CD14-positive monocyte (primary cell): ENCODE measurements around the gene DIABLO. TPM values are rescaled to one million over a fixed set of nuclear protein-coding genes. Genes with fewer than 3 reads are reported as not detected.

ENCODE experiments used
- DNase-seq, 3 donors: peaks; one replicate each; pipeline ENCODE4 v3.0.0-alpha.2; 2011 to 2022
- H2AFZ ChIP-seq: 2 replicates; pipeline ENCODE4 v1.6.0; 2012; ENCODE audit warnings: mild to moderate bottlenecking, low read depth, low read length, inconsistent platforms; ENCODE audit not compliant: insufficient read depth, poor library complexity, severe bottlenecking
- H3K27ac ChIP-seq, 2 donors: 1 replicate in 1 of 2; 2 replicates in 1 of 2; pipeline ENCODE4 v1.5.1; 2012 to 2013; ENCODE audit warnings: low read length in 2 of 2, control low read depth in 1 of 2, inconsistent platforms in 1 of 2, low read depth in 1 of 2, mild to moderate bottlenecking in 1 of 2
- H3K27me3 ChIP-seq, 2 donors: one replicate each; pipeline versions ENCODE4 v1.6.0 to v1.6.1; 2011 to 2013; ENCODE audit warnings: low read length in 2 of 2; ENCODE audit not compliant: control insufficient read depth in 2 of 2, insufficient read depth in 2 of 2
- H3K36me3 ChIP-seq, 2 donors: replicated peaks in 1 of 2; 1 replicate in 1 of 2; 2 replicates in 1 of 2; pipeline versions ENCODE4 v1.5.1 to v1.6.1; 2012 to 2013; ENCODE audit warnings: low read length in 2 of 2, control low read depth in 1 of 2, inconsistent platforms in 1 of 2, mild to moderate bottlenecking in 1 of 2; ENCODE audit not compliant: insufficient read depth in 2 of 2, control insufficient read depth in 1 of 2
- H3K4me1 ChIP-seq, 2 donors: 1 replicate in 1 of 2; 2 replicates in 1 of 2; pipeline versions ENCODE4 v1.5.1 to v1.6.1; 2012 to 2013; ENCODE audit warnings: low read length in 2 of 2, control low read depth in 1 of 2, inconsistent platforms in 1 of 2, mild to moderate bottlenecking in 1 of 2, moderate library complexity in 1 of 2; ENCODE audit not compliant: insufficient read depth in 2 of 2, control insufficient read depth in 1 of 2
- H3K4me2 ChIP-seq: replicated peaks from 2 replicates; pipeline ENCODE3; 2012; ENCODE audit warnings: low read length, moderate library complexity, mild to moderate bottlenecking; ENCODE audit not compliant: poor library complexity, severe bottlenecking; ENCODE audit errors: extremely low read depth
- H3K4me3 ChIP-seq, 3 experiments: fragments of 200-600 bp in 1 of 3; sonication (generic) in 1 of 3; replicated peaks in 1 of 3; 1 replicate in 2 of 3; 2 replicates in 1 of 3; pipeline ENCODE4 v1.5.1; 2011 to 2013; ENCODE audit warnings: low read length in 3 of 3, mild to moderate bottlenecking in 3 of 3, control low read depth in 2 of 3, low read depth in 2 of 3, inconsistent platforms in 1 of 3, moderate library complexity in 1 of 3
- H3K79me2 ChIP-seq: 2 replicates; pipeline ENCODE4 v1.6.0; 2012; ENCODE audit warnings: mild to moderate bottlenecking, control low read depth, inconsistent platforms, low read length, moderate library complexity; ENCODE audit not compliant: insufficient read depth
- H3K9ac ChIP-seq: 2 replicates; pipeline ENCODE4 v1.6.0; 2017; ENCODE audit warnings: low read length, mild to moderate bottlenecking; ENCODE audit not compliant: insufficient read depth, poor library complexity, severe bottlenecking
- H3K9me3 ChIP-seq, 2 donors: replicated peaks in 1 of 2; 1 replicate in 1 of 2; 2 replicates in 1 of 2; pipeline versions ENCODE4 v1.5.1 to v1.6.1; 2012 to 2013; ENCODE audit warnings: low read length in 2 of 2, control low read depth in 1 of 2; ENCODE audit not compliant: control insufficient read depth in 1 of 2, insufficient read depth in 1 of 2
- H4K20me1 ChIP-seq: 2 replicates; pipeline ENCODE4 v1.6.0; 2012; ENCODE audit warnings: mild to moderate bottlenecking, low read length, control low read depth, moderate library complexity; ENCODE audit not compliant: insufficient read depth
- H3K27ac Mint-ChIP-seq, 7 donors: one replicate each; pipeline ENCODE4 v1.8.0; 2020; ENCODE audit warnings: mild to moderate bottlenecking in 7 of 7, mixed read lengths in 7 of 7, moderate library complexity in 6 of 7, inconsistent platforms in 2 of 7
- H3K27me3 Mint-ChIP-seq, 3 donors: one replicate each; pipeline ENCODE4 v1.8.0; 2021 to 2022; ENCODE audit warnings: low read depth in 3 of 3, mild to moderate bottlenecking in 3 of 3, mixed read lengths in 3 of 3, moderate library complexity in 3 of 3, inconsistent platforms in 1 of 3
- H3K36me3 Mint-ChIP-seq, 2 donors: one replicate each; pipeline ENCODE4 v1.8.0; 2020; ENCODE audit warnings: mixed read lengths in 2 of 2, inconsistent platforms in 1 of 2, mild to moderate bottlenecking in 1 of 2
- H3K4me1 Mint-ChIP-seq: one replicate; pipeline ENCODE4 v1.8.0; 2020; ENCODE audit warnings: mild to moderate bottlenecking, mixed read lengths
- H3K4me3 Mint-ChIP-seq, 2 donors: one replicate each; pipeline ENCODE4 v1.8.0; 2020; ENCODE audit warnings: mild to moderate bottlenecking in 2 of 2, mixed read lengths in 2 of 2, moderate library complexity in 1 of 2
- H3K9me3 Mint-ChIP-seq, 7 donors: one replicate each; pipeline ENCODE4 v1.8.0; 2020 to 2022; ENCODE audit warnings: mixed read lengths in 7 of 7, mild to moderate bottlenecking in 6 of 7, moderate library complexity in 6 of 7, inconsistent platforms in 2 of 7
- CTCF ChIP-seq: fragments of 200-600 bp; IDR thresholded peaks from one replicate; pipeline ENCODE4 v1.8.0; 2022; ENCODE audit warnings: antibody characterized with exemption, mild to moderate bottlenecking
- WGBS: methylation state at CpG from one replicate; pipeline ENCODE4 v1.1.5; 2013; ENCODE audit warnings: missing lambda C conversion rate; ENCODE audit not compliant: insufficient coverage; 5-methylcytosine and 5-hydroxymethylcytosine counted together
- intact Hi-C, 2 donors: fragments of 100-400 bp; cut with micrococcal nuclease; formaldehyde crosslinking; loops; one replicate each; pipeline versions ENCODE4 v1.15.0 to v1.15.1; 2023
- polyA plus RNA-seq, 3 donors: library from polyadenylated mRNA; depleted of rRNA in 1 of 3; unstranded in 2 of 3; stranded (reverse) in 1 of 3; fragments of 300-500 nt in 2 of 3; fragments of >200 nt in 1 of 3; fragmentation: Illumina TruSeq in 2 of 3; gene quantifications; 1 replicate in 2 of 3; 2 replicates in 1 of 3; pipeline ENCODE4 v1.2.3, GENCODE V29; 2012 to 2021

Gene DIABLO
- polyA plus RNA-seq, 3 donors: 33.5 to 55.9 (median 51.3) TPM

- Histone ChIP-seq H3K36me3 (no peaks in the 10 kb centered on the region), H3K4me1 (no peaks in the 10 kb centered on the region), H3K27ac (no peak overlapping the region), H3K79me2 (no peaks in the 10 kb centered on the region), H3K9me3 (no peaks in the 10 kb centered on the region), H3K4me2 (no peak overlapping the region), H3K4me3 (no peak overlapping the region), H3K9ac (no peak overlapping the region), H4K20me1 (no peaks in the 10 kb centered on the region), H3K27me3 (no peaks in the 10 kb centered on the region), H2AFZ (no peak overlapping the region)
- H3K27ac Mint-ChIP-seq: no peak overlapping the region
- no peak overlapping the region for H3K4me3 Mint-ChIP-seq
- no peaks in the 10 kb centered on the region for H3K9me3 Mint-ChIP-seq
- H3K36me3 Mint-ChIP-seq: no peaks in the 10 kb centered on the region
- peaks cover 2 to 5% (median 2%) of the 10 kb centered on the region in 3 donors for H3K27me3 Mint-ChIP-seq
- DNase-seq: no peak
- intact Hi-C loops: no loop called here
- no peaks in the 10 kb centered on the region for H3K4me1 Mint-ChIP-seq
- no peak for TF ChIP-seq CTCF
- 93% methylated on average over 3 of the region's 10 CpGs for WGBS
Measured at GRCh38 chr12:122167356-122167925, 58.4 kb downstream of the DIABLO start.

- H3K9ac ChIP-seq: no peak overlapping the region
Measured at GRCh38 chr12:122166422-122167349, 59.2 kb downstream of the DIABLO start.

More at GRCh38 chr12:122166422-122167349, 59.2 kb downstream of the DIABLO start:
- no peak for DNase-seq
- H3K36me3 Mint-ChIP-seq: no peaks in the 10 kb centered on the region
- Histone ChIP-seq H3K9me3 (no peaks in the 10 kb centered on the region), H3K4me1 (no peaks in the 10 kb centered on the region), H2AFZ (no peak overlapping the region), H3K27me3 (no peaks in the 10 kb centered on the region), H3K79me2 (no peaks in the 10 kb centered on the region), H3K27ac (no peak overlapping the region), H4K20me1 (no peaks in the 10 kb centered on the region), H3K4me2 (no peak overlapping the region), H3K36me3 (no peaks in the 10 kb centered on the region), H3K4me3 (no peak overlapping the region)
- 87% methylated on average over 14 of the region's 22 CpGs for whole genome bisulfite sequencing
- TF ChIP-seq CTCF: no peak
- intact Hi-C loops: no loop called here
- no peak overlapping the region for H3K27ac Mint-ChIP-seq
- H3K4me3 Mint-ChIP-seq: no peak overlapping the region
- H3K4me1 Mint-ChIP-seq: no peaks in the 10 kb centered on the region
- no peaks in the 10 kb centered on the region for H3K9me3 Mint-ChIP-seq
- peaks cover 2 to 3% (median 2%) of the 10 kb centered on the region in 3 donors for H3K27me3 Mint-ChIP-seq
